Activated CD4-positive, alpha-beta T cell treated with anti-CD3 and anti-CD28 coated beads for 36 hours (primary cell): ENCODE results near the gene OGG1. TPM values are rescaled to one million over a fixed set of nuclear protein-coding genes. Genes with fewer than 3 reads are reported as not detected.
A peak's percentile ranks its signal among the peaks of the same experiment; 100 is the strongest.

Experiments
- ATAC-seq: fragments of 200-7000 bp; cut with Tn5 transposase; one replicate; pipeline ENCODE4 v1.10.0; 2021; ENCODE audit warnings: mild to moderate bottlenecking, moderate library complexity
- CTCF ChIA-PET: fragments of 350-600 bp; sonication (Branson Sonifier 250); formaldehyde crosslinking; loops from one replicate; lab custom pipeline; 2021; ENCODE audit warnings: antibody characterized with exemption; lab: Charles Lee
- POLR2A ChIA-PET: fragments of 350-600 bp; sonication (Branson Sonifier 250); formaldehyde crosslinking; loops from one replicate; lab custom pipeline; 2021; ENCODE audit warnings: antibody characterized with exemption, inconsistent platforms; lab: Charles Lee
- DNase-seq: peaks from one replicate; pipeline ENCODE4 v3.0.0-alpha.2; 2020
- H3K27ac Mint-ChIP-seq: one replicate; pipeline ENCODE4 v1.8.0; 2021; ENCODE audit warnings: mixed read lengths
- H3K27me3 Mint-ChIP-seq: one replicate; pipeline ENCODE4 v1.8.0; 2021; ENCODE audit warnings: mixed read lengths
- H3K36me3 Mint-ChIP-seq: one replicate; pipeline ENCODE4 v1.8.0; 2021; ENCODE audit warnings: low read depth, mixed read lengths
- H3K4me1 Mint-ChIP-seq: one replicate; pipeline ENCODE4 v1.8.0; 2021; ENCODE audit warnings: mixed read lengths
- H3K4me3 Mint-ChIP-seq: one replicate; pipeline ENCODE4 v1.8.0; 2021; ENCODE audit warnings: mild to moderate bottlenecking, moderate library complexity, mixed read lengths
- H3K9me3 Mint-ChIP-seq: one replicate; pipeline ENCODE4 v1.8.0; 2021; ENCODE audit warnings: low read depth, mixed read lengths
- intact Hi-C, 2 experiments: fragments of 100-400 bp; cut with DNase I in 1 of 2; cut with micrococcal nuclease in 1 of 2; formaldehyde crosslinking; loops; one replicate each; pipeline versions ENCODE4 v1.14.2 to v1.15.1; 2022 to 2024; cut with DNase I, micrococcal nuclease
- total RNA-seq, 2 experiments: library from RNA; stranded (reverse); gene quantifications; one replicate each; pipeline ENCODE4 v1.2.3, GENCODE V29; 2021

The OGG1 gene
- total RNA-seq, 2 experiments from 2014 or later, result 36.4 to 61.6 TPM

DNA sequence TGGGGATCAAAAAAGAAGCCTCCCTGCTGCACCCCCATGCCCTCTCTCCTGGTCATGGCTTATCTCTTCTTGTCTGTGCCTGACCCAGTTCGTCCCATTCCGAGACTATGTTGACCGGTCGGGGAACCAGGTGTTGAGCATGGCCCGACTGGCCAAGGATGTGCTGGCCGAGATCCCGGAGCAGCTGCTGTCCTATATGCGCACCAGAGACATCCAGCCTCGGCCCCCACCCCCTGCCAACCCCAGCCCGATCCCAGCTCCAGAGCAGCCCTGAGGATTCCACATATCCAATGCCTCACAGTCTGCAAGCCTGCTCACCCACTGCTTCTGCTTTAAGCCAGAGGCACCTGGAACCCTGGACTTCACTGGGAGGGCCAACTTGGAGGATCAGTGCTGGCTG lies 20.3 kb upstream of the OGG1 start:
- Mint-ChIP-seq H3K27me3 (no peaks in the 10 kb centered on the region), H3K9me3 (no peaks in the 10 kb centered on the region), H3K4me1 (peaks cover 55% of the 10 kb centered on the region), H3K27ac (no peak overlapping the region), H3K4me3 (no peak overlapping the region), H3K36me3 (peaks cover 12% of the 10 kb centered on the region)
- no peak for ATAC-seq
- DNase-seq, result no peak
- ChIA-PET CTCF (interaction anchor here (1.0 to 2.4 kb wide), 3 partner anchors 9 to 15 kb away, joined by 3 to 10 read pairs (median 4); no protein-coding TSS in a partner anchor), POLR2A (no interaction called here)
- intact Hi-C loops, result loop anchor here in 1 of 2 experiments (5.0 kb wide), 1 partner anchor 227 kb away; no protein-coding TSS in a partner anchor

DNA sequence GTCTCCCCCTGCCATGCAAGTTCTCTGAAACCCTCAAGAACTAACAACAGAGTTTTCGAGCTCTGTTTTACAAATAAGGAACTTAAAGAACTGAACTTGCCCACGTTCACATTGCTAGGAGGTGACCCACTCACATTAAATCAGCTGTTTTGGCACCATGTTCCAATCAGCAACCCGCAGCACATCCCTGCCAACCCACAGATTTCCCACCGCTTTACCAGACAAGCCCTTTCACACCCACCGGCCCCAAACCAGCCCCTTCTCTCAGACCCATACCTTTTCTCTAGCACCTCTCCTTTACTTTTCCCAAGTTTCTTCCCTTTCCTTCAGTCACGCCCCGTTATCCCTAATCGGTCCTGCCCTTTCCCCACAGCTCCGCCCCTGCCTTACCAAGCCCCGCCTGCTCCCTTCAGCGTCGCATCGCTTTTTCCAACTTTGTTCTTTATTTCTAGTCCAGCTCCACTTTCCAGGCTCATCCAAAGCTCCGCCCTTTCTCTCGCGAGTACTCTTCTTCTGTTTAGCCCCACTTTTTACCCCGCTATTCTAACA lies 19.0 kb upstream of the OGG1 start:
- POLR2A ChIA-PET, result interaction anchor here (1.5 kb wide), 1 partner anchor 9 kb away, joined by 10 read pairs; no protein-coding TSS in a partner anchor
- no peaks in the 10 kb centered on the region for H3K27me3 Mint-ChIP-seq
- no peak for DNase-seq
- ATAC-seq, result peak; percentile 49
- H3K4me3 Mint-ChIP-seq, result peak overlapping the region; percentile 79
- peaks cover 63% of the 10 kb centered on the region for H3K4me1 Mint-ChIP-seq
- H3K9me3 Mint-ChIP-seq, result no peaks in the 10 kb centered on the region
- peaks cover 20% of the 10 kb centered on the region for H3K36me3 Mint-ChIP-seq
- peak overlapping the region; percentile 86 for H3K27ac Mint-ChIP-seq
- CTCF ChIA-PET, result interaction anchor here (0.6 to 4.4 kb wide), 9 partner anchors 10 to 468 kb away, joined by 3 to 20 read pairs (median 5); partner anchors contain the start of genes ARPC4, OGG1 and TADA3
- intact Hi-C loops, result loop anchor here (1.0 to 5.0 kb wide), 15 partner anchors 19 to 768 kb away; partner anchors contain the start of genes CRELD1 (in 2 of the 2), MTMR14 (in 2 of the 2), OGG1 (in 2 of the 2) and SETD5 (in 2 of the 2)

DNA sequence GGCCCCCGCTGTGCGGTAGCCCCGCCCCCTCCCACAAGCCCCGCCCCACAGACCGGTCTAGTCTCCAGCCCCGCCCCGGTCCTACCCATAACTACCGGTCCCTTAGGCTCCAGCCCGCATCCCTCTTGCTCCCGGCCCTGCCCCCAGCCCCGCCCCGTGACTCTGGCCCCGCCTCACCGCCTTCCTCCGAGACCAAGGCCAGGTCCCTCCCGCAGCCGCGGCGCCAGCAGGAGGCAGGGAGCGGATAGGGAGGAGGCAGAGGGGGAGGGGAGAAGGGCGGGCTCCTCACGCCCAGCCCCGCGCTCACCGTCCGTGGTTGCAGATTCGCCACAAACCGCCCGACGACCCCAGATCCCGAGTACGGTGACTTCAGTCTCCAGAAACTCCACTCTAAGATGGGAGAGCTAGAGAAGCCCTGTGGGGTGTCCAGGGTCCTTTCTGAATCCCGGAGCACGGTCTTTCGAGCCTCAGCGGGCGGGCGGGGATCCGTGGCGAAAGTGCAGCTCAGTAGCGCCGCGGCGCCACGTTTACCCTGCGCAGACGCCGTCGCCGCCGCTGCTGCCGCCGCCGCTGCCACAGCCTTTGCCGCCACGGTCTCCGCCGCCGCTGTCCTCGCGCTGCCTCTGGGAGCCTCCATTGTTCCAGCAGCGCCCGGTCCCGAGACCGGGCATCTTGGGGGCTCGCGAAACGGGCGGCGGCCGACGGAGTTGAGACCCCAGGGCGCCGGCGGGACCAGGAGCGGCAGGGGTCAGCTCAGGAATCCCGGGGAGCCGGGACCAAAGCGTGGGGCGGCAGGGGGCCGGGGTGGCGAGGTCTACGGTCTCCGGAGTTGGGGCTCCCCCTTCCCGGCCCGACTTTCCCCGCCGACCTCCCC lies 18.3 kb upstream of the OGG1 start, which contains the start of gene BRPF1:
TSS of gene BRPF1 (plus strand) at position 530 of the 874 bp plus-strand sequence. CDS start 2,406 bp downstream, outside the sequence.
- DNase-seq (peak; percentile 100), ATAC-seq (peak; percentile 96)
- peaks cover 25% of the 10 kb centered on the region for H3K36me3 Mint-ChIP-seq
- no peaks in the 10 kb centered on the region for H3K9me3 Mint-ChIP-seq
- ChIA-PET POLR2A (interaction anchor here (0.6 to 1.5 kb wide), 2 partner anchors 9 to 35 kb away, joined by 4 to 10 read pairs; no protein-coding TSS in a partner anchor), CTCF (interaction anchor here (0.7 to 4.4 kb wide), 8 partner anchors 11 to 201 kb away, joined by 3 to 20 read pairs (median 6); partner anchors contain the start of genes ARPC4, OGG1 and TADA3)
- no peaks in the 10 kb centered on the region for H3K27me3 Mint-ChIP-seq
- peak within 1 kb of the TSS; percentile 96 for H3K27ac Mint-ChIP-seq
- H3K4me1 Mint-ChIP-seq, result peaks cover 67% of the 10 kb centered on the region
- peak within 1 kb of the TSS; percentile 79 for H3K4me3 Mint-ChIP-seq
- intact Hi-C loops, result loop anchor here (1.0 to 5.0 kb wide), 15 partner anchors 18 to 769 kb away; partner anchors contain the start of genes CRELD1 (in 2 of the 2), MTMR14 (in 2 of the 2), OGG1 (in 2 of the 2) and SETD5 (in 2 of the 2)

DNA sequence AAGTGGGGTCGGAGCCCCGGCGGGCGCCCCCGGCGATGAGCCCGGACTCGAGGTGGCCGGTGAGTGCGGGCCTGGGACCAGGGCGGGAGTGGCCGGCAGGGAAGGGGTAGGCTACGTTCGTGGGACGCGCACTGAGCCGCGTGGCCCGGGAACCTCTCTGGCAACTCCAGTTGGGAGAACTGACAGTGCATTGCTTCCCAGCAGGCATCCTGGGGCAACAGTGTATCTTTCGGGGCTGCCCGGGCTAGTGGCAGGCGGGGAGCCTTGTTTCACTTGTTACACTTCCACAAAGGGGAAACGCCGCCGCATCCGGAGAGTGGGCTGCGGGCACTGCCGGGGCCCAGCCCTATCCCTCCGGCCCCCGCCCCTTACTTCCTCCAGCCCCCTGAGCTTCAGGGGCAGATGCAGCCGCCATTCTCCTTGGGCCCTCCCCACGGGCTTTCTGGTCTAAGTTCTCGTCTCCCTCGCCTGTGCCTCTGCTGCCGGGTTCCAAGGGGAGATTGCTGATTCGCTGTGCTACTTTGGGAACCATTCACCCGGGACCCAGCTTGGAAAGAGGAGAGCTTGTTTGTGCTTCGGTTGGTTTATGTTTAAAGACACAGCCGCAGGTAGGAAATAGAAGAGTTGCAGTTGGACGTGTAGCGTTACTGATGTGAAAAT lies 17.5 kb upstream of the OGG1 start:
- no peaks in the 10 kb centered on the region for H3K9me3 Mint-ChIP-seq
- ChIA-PET POLR2A (interaction anchor here (1.5 kb wide), 1 partner anchor 17 kb away, joined by 11 read pairs; the partner anchor contains the start of gene OGG1), CTCF (interaction anchor here (0.9 to 4.4 kb wide), 8 partner anchors 12 to 201 kb away, joined by 3 to 20 read pairs (median 4); partner anchors contain the start of genes ARPC4, OGG1 and TADA3)
- DNase-seq, result peak; percentile 65
- H3K27me3 Mint-ChIP-seq, result no peaks in the 10 kb centered on the region
- peak overlapping the region; percentile 91 for H3K27ac Mint-ChIP-seq
- intact Hi-C loops, result loop anchor here (5.0 kb wide), 2 partner anchors 45 to 770 kb away; partner anchors contain the start of gene RAD18 (in 1 of the 2)
- peak overlapping the region; percentile 79 for H3K4me3 Mint-ChIP-seq
- H3K4me1 Mint-ChIP-seq, result peaks cover 67% of the 10 kb centered on the region
- no peak for ATAC-seq
- H3K36me3 Mint-ChIP-seq, result peaks cover 27% of the 10 kb centered on the region

DNA sequence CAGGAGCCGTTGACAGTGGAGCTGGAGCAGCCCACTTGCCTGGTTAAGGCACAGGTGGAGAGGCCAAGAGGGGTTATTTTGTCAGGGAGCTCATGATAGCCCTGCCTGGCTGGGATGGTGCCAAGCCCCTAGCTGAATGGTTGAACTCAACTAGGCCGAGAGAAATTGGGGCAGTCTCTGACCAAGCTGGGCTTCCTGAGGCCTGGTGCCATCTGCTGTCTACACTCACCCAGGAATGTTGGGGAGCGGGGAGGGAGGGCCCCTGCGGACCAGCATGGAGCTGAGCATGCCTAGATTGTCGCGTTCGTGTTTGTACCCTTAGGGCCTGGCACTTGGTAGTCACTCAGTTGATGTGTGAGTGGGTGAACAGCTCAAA lies 17.0 kb upstream of the OGG1 start:
- DNase-seq (no peak), ATAC-seq (no peak)
- H3K4me1 Mint-ChIP-seq, result peaks cover 64% of the 10 kb centered on the region
- ChIA-PET POLR2A (interaction anchor here (0.6 to 1.5 kb wide), 2 partner anchors 17 to 599 kb away, joined by 9 to 11 read pairs; partner anchors contain the start of gene OGG1), CTCF (interaction anchor here (0.7 to 4.4 kb wide), 11 partner anchors 12 to 200 kb away, joined by 3 to 20 read pairs (median 3); partner anchors contain the start of genes ARPC4 and OGG1)
- peaks cover 27% of the 10 kb centered on the region for H3K36me3 Mint-ChIP-seq
- intact Hi-C loops, result loop anchor here (5.0 kb wide), 2 partner anchors 45 to 770 kb away; partner anchors contain the start of gene RAD18 (in 1 of the 2)
- no peaks in the 10 kb centered on the region for H3K27me3 Mint-ChIP-seq
- peak overlapping the region; percentile 79 for H3K4me3 Mint-ChIP-seq
- peak overlapping the region; percentile 91 for H3K27ac Mint-ChIP-seq
- no peaks in the 10 kb centered on the region for H3K9me3 Mint-ChIP-seq

DNA sequence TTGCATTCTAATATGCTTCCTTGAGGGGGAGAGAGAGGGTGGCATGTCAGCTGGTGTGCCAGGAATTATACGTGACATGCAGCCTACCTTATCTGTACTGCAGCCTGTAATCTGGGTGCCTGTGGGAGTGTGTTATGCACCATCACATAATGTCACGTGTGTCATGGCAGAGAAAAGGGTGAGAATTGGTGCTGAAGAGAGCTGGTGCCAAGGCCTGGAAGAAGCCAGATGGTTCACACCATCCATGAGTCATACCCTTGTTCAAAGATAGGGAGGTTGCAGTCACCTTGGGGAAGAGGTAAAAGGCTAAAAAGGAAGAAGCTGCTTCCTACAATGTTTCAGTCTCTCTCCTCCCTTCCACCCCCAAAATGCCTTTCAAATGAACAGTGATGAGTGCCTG lies 12.9 kb upstream of the OGG1 start:
- DNase-seq, result peak; percentile 36
- ATAC-seq, result peak; percentile 75
- POLR2A ChIA-PET, result interaction anchor here (0.6 to 1.0 kb wide), 3 partner anchors 14 to 285 kb away, joined by 3 to 5 read pairs (median 3); no protein-coding TSS in a partner anchor
- H3K27me3 Mint-ChIP-seq, result no peaks in the 10 kb centered on the region
- H3K9me3 Mint-ChIP-seq, result no peaks in the 10 kb centered on the region
- intact Hi-C loops, result no loop called here
- CTCF ChIA-PET, result interaction anchor here (0.7 to 2.0 kb wide), 3 partner anchors 9 to 78 kb away, joined by 3 to 8 read pairs (median 3); no protein-coding TSS in a partner anchor
- H3K27ac Mint-ChIP-seq, result peak overlapping the region; percentile 72
- no peak overlapping the region for H3K4me3 Mint-ChIP-seq
- peaks cover 43% of the 10 kb centered on the region for H3K4me1 Mint-ChIP-seq
- H3K36me3 Mint-ChIP-seq, result peaks cover 57% of the 10 kb centered on the region

DNA sequence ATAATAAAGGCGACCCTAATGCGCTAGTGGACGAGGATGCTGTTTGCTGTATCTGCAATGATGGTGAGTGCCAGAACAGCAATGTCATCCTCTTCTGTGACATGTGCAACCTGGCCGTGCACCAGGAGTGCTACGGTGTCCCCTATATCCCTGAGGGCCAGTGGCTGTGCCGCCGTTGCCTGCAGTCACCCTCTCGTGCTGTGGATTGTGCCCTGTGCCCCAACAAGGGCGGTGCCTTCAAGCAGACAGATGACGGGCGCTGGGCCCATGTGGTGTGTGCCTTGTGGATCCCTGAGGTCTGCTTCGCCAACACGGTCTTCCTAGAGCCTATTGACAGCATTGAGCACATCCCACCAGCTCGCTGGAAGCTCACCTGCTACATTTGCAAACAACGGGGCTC lies 10.6 kb upstream of the OGG1 start:
- DNase-seq (no peak), ATAC-seq (no peak)
- intact Hi-C loops, result no loop called here
- ChIA-PET CTCF (no interaction called here), POLR2A (no interaction called here)
- no peaks in the 10 kb centered on the region for H3K9me3 Mint-ChIP-seq
- H3K36me3 Mint-ChIP-seq, result peaks cover 62% of the 10 kb centered on the region
- no peak overlapping the region for H3K4me3 Mint-ChIP-seq
- peaks cover 25% of the 10 kb centered on the region for H3K4me1 Mint-ChIP-seq
- H3K27me3 Mint-ChIP-seq, result no peaks in the 10 kb centered on the region
- H3K27ac Mint-ChIP-seq, result no peak overlapping the region

DNA sequence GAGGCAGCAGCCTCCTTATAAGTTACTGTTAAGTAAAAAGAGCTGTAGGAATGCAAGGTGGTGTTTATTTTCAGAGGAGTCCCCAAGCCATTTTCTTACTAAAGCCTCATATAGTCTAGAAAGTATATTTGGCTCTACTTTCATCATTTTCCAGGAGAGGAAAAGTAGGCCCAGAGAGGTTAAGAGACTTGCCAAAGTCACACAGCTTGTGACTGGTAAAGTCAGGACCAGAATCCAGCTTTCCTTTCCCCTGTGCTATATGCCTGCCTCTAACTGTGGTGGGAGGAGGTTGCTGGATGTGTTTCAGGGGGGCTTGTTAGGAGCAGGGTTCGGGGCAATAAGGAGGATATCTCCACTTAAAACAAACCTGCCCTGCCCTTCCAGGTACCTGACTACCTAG lies 7.2 kb upstream of the OGG1 start:
- ChIA-PET POLR2A (no interaction called here), CTCF (interaction anchor here (2.1 kb wide), 1 partner anchor 12 kb away, joined by 4 read pairs; no protein-coding TSS in a partner anchor)
- Mint-ChIP-seq H3K4me3 (no peak overlapping the region), H3K9me3 (no peaks in the 10 kb centered on the region), H3K4me1 (peaks cover 12% of the 10 kb centered on the region), H3K27me3 (no peaks in the 10 kb centered on the region), H3K36me3 (peaks cover 74% of the 10 kb centered on the region), H3K27ac (no peak overlapping the region)
- ATAC-seq, result no peak
- intact Hi-C loops, result no loop called here
- DNase-seq, result no peak

DNA sequence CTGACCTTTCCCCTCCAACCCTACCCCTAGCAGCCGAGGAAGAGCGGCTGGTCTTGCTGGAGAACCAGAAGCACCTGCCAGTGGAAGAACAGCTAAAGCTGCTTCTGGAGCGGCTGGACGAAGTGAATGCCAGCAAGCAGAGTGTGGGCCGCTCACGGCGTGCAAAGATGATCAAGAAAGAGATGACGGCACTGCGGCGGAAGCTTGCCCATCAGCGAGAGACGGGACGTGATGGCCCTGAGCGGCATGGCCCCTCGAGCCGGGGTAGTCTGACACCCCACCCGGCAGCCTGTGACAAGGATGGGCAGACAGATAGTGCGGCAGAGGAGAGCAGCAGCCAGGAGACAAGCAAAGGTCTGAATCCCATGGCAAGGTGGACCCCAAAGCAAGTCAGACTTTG lies 6.2 kb upstream of the OGG1 start:
- intact Hi-C loops, result no loop called here
- ATAC-seq (no peak), DNase-seq (no peak)
- Mint-ChIP-seq H3K4me1 (peaks cover 12% of the 10 kb centered on the region), H3K36me3 (peaks cover 80% of the 10 kb centered on the region), H3K9me3 (no peaks in the 10 kb centered on the region), H3K4me3 (no peak overlapping the region), H3K27me3 (no peaks in the 10 kb centered on the region), H3K27ac (no peak overlapping the region)
- ChIA-PET POLR2A (interaction anchor here (0.6 kb wide), 1 partner anchor 97 kb away, joined by 4 read pairs; no protein-coding TSS in a partner anchor), CTCF (interaction anchor here (1.0 to 2.1 kb wide), 2 partner anchors 13 to 360 kb away, joined by 3 to 4 read pairs; no protein-coding TSS in a partner anchor)

DNA sequence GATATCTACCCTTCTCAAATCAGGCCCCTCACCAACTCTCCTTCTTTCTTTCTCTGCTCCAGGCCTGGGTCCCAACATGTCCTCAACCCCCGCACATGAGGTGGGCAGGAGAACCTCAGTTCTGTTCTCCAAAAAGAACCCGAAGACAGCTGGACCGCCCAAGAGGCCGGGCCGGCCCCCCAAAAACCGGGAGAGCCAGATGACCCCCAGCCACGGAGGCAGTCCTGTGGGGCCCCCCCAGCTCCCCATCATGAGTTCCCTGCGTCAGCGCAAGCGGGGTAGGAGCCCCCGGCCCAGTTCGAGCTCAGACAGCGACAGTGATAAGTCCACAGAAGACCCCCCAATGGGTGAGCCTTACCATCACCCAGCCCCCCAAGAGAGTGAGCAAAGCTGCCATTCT lies 5.6 kb upstream of the OGG1 start:
- ATAC-seq (no peak), DNase-seq (no peak)
- intact Hi-C loops, result no loop called here
- Mint-ChIP-seq H3K27ac (no peak overlapping the region), H3K4me3 (no peak overlapping the region), H3K27me3 (no peaks in the 10 kb centered on the region), H3K4me1 (peaks cover 15% of the 10 kb centered on the region), H3K36me3 (peaks cover 80% of the 10 kb centered on the region), H3K9me3 (no peaks in the 10 kb centered on the region)
- CTCF ChIA-PET, result interaction anchor here (0.7 to 2.1 kb wide), 3 partner anchors 11 to 519 kb away, joined by 4 read pairs; no protein-coding TSS in a partner anchor
- POLR2A ChIA-PET, result no interaction called here
